Fibroblast of lung (primary cell): Measurements from ENCODE around the gene CUL1. TPM values are rescaled to one million over a fixed set of nuclear protein-coding genes. Genes with fewer than 3 reads are reported as not detected.

ENCODE experiments used
- DNase-seq, 2 donors: peaks; one replicate each; pipeline versions ENCODE4 v3.0.0 to v3.0.0-alpha.2; 2010; ENCODE audit warnings: low read depth in 2 of 2
- H2AFZ ChIP-seq: 2 replicates; pipeline ENCODE4 v1.5.1; 2012; ENCODE audit warnings: low read length, control low read depth, inconsistent platforms
- H3K27ac ChIP-seq: 2 replicates; pipeline ENCODE4 v1.5.1; 2011; ENCODE audit warnings: low read length, control low read depth; ENCODE audit not compliant: insufficient read depth
- H3K27me3 ChIP-seq: 2 replicates; pipeline ENCODE4 v1.5.1; 2011; ENCODE audit warnings: mild to moderate bottlenecking, low read length; ENCODE audit not compliant: control insufficient read depth, insufficient read depth
- H3K36me3 ChIP-seq: 2 replicates; pipeline ENCODE4 v1.5.1; 2011; ENCODE audit warnings: low read length; ENCODE audit not compliant: control insufficient read depth, insufficient read depth
- H3K4me1 ChIP-seq: 2 replicates; pipeline ENCODE4 v1.5.1; 2011; ENCODE audit warnings: low read length; ENCODE audit not compliant: control insufficient read depth, insufficient read depth; ENCODE audit errors: extremely low read depth
- H3K4me2 ChIP-seq: 2 replicates; pipeline ENCODE4 v1.5.1; 2011; ENCODE audit warnings: low read length, control low read depth; ENCODE audit not compliant: insufficient read depth; ENCODE audit errors: extremely low read depth
- H3K4me3 ChIP-seq, 4 experiments: fragments of 200-600 bp in 1 of 4; sonication (generic) in 1 of 4; replicated peaks in 1 of 4; 2 replicates each; pipeline ENCODE4 v1.5.1; 2011 to 2016; ENCODE audit warnings: low read length in 4 of 4, low read depth in 3 of 4, mild to moderate bottlenecking in 3 of 4, control low read depth in 2 of 4, inconsistent platforms in 1 of 4, mixed read lengths in 1 of 4; ENCODE audit not compliant: insufficient read depth in 1 of 4; ENCODE audit errors: control extremely low read depth in 1 of 4
- H3K79me2 ChIP-seq: 2 replicates; pipeline ENCODE4 v1.5.1; 2012; ENCODE audit warnings: mild to moderate bottlenecking, low read length, inconsistent platforms; ENCODE audit not compliant: control insufficient read depth, insufficient read depth
- H3K9ac ChIP-seq: 2 replicates; pipeline ENCODE4 v1.5.1; 2011; ENCODE audit warnings: mild to moderate bottlenecking, low read length, control low read depth; ENCODE audit not compliant: insufficient read depth
- H3K9me3 ChIP-seq: 2 replicates; pipeline ENCODE4 v1.5.1; 2012; ENCODE audit warnings: low read depth, low read length; ENCODE audit not compliant: control insufficient read depth, insufficient read depth
- H4K20me1 ChIP-seq: 2 replicates; pipeline ENCODE4 v1.5.1; 2011; ENCODE audit warnings: low read length; ENCODE audit not compliant: control insufficient read depth, insufficient read depth; ENCODE audit errors: extremely low read depth
- CTCF ChIP-seq, 2 donors: IDR thresholded peaks in 1 of 2; conservative IDR thresholded peaks in 1 of 2; 1 replicate in 1 of 2; 2 replicates in 1 of 2; pipeline ENCODE4 v1.5.1; 2011 to 2012; ENCODE audit warnings: low read length in 2 of 2, control low read depth in 1 of 2, inconsistent platforms in 1 of 2, low read depth in 1 of 2, mild to moderate bottlenecking in 1 of 2
- EZH2 ChIP-seq: IDR thresholded peaks from 2 replicates; pipeline ENCODE4 v1.5.1; 2012; ENCODE audit warnings: low read length, control low read depth, mild to moderate bottlenecking; ENCODE audit errors: missing control alignments
- polyA plus RNA-seq, 2 donors: library from polyadenylated mRNA; depleted of rRNA in 1 of 2; stranded (reverse) in 1 of 2; unstranded in 1 of 2; fragments of >200 nt; gene quantifications; 2 replicates each; pipeline ENCODE4 v1.2.1, GENCODE V29; 2011 to 2012; ENCODE audit warnings: missing spikeins in 1 of 2
- total RNA-seq: library from RNA; depleted of rRNA; stranded (reverse); fragments of >200 nt; gene quantifications from 2 replicates; pipeline ENCODE4 v1.2.1, GENCODE V29; 2014

Gene CUL1
- total and polyA plus RNA-seq, 2 donors (not counting 1 experiment from before 2014, with no cell fraction given), result 47.9 to 52.3 TPM

- Histone ChIP-seq H3K79me2 (no peaks in the 10 kb centered on the region), H4K20me1 (no peaks in the 10 kb centered on the region), H2AFZ (no peak overlapping the region), H3K4me1 (no peaks in the 10 kb centered on the region), H3K9ac (no peak overlapping the region), H3K36me3 (no peaks in the 10 kb centered on the region), H3K4me3 (no peak overlapping the region), H3K4me2 (no peak overlapping the region), H3K27me3 (no peaks in the 10 kb centered on the region), H3K9me3 (no peaks in the 10 kb centered on the region), H3K27ac (no peak overlapping the region)
- DNase-seq, result no peak
- no peak for TF ChIP-seq EZH2
- no peak for TF ChIP-seq CTCF (conservative IDR thresholded peaks at IDR 0.05 in 1 of 2, IDR thresholded peaks at IDR 0.05 in 1 of 2; ENCODE audit: low read depth in 1 of 2, low read length in 2 of 2)
These were observed 40.8 kb upstream of the CUL1 start for GRCh38 chr7:148657929-148658328.

GRCh38 chr7:148661471-148661870 lies 37.2 kb upstream of the CUL1 start:
- no peak for DNase-seq
- no peak overlapping the region for H3K9ac ChIP-seq
- TF ChIP-seq CTCF (conservative IDR thresholded peaks at IDR 0.05 in 1 of 2, IDR thresholded peaks at IDR 0.05 in 1 of 2; ENCODE audit: low read depth in 1 of 2, low read length in 2 of 2) (no peak), EZH2 (no peak)
- H3K9me3 ChIP-seq, result no peaks in the 10 kb centered on the region
- H2AFZ ChIP-seq, result no peak overlapping the region
- no peaks in the 10 kb centered on the region for H3K4me1 ChIP-seq
- no peaks in the 10 kb centered on the region for H3K27me3 ChIP-seq
- H3K36me3 ChIP-seq, result no peaks in the 10 kb centered on the region
- H3K4me2 ChIP-seq, result no peak overlapping the region
- H3K79me2 ChIP-seq, result no peaks in the 10 kb centered on the region
- no peak overlapping the region for H3K27ac ChIP-seq
- no peaks in the 10 kb centered on the region for H4K20me1 ChIP-seq
- no peak overlapping the region for H3K4me3 ChIP-seq

DNA sequence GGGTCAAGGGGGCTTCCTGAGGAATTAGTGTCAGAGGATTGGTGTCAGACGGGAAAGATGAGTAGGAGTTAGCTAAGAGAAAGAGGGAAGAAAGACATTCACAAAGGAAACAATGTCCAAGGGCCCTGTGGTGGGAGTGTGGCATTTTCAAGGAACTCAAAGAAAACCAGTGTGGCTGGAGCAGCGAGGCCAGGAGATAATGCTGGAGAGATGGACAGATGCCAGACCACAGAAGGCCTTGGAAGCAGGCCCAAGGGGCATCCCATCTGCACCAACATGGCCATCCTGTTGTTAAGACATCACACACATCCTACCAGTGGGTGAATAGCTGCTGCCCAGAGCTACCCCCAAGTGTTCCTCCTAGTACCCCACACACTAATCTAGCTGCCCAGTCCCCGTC lies 36.1 kb upstream of the CUL1 start:
- no peak overlapping the region for H3K4me3 ChIP-seq
- H3K36me3 ChIP-seq, result no peaks in the 10 kb centered on the region
- H2AFZ ChIP-seq, result no peak overlapping the region
- H3K4me2 ChIP-seq, result no peak overlapping the region
- H3K4me1 ChIP-seq, result no peaks in the 10 kb centered on the region
- no peak for DNase-seq
- H4K20me1 ChIP-seq, result no peaks in the 10 kb centered on the region
- H3K27me3 ChIP-seq, result no peaks in the 10 kb centered on the region
- H3K27ac ChIP-seq, result no peak overlapping the region
- H3K9me3 ChIP-seq, result no peaks in the 10 kb centered on the region
- no peak overlapping the region for H3K9ac ChIP-seq
- no peaks in the 10 kb centered on the region for H3K79me2 ChIP-seq
- TF ChIP-seq EZH2 (no peak), CTCF (conservative IDR thresholded peaks at IDR 0.05 in 1 of 2, IDR thresholded peaks at IDR 0.05 in 1 of 2; ENCODE audit: low read depth in 1 of 2, low read length in 2 of 2) (no peak)
